Ishikawa (cell line): ENCODE results near the gene GABARAPL2.

ENCODE experiments used
- CEBPB ChIP-seq: IDR thresholded peaks from 2 replicates; pipeline ENCODE4 v1.6.1; 2012
- CREB1 ChIP-seq: IDR thresholded peaks from 2 replicates; pipeline ENCODE4 v1.6.1; 2012; ENCODE audit warnings: low read depth
- EGR1 ChIP-seq: IDR thresholded peaks from 2 replicates; pipeline ENCODE4 v1.6.1; 2012
- EP300 ChIP-seq: IDR thresholded peaks from 2 replicates; pipeline ENCODE4 v1.6.1; 2012; ENCODE audit warnings: borderline replicate concordance
- FOXM1 ChIP-seq: IDR thresholded peaks from 2 replicates; pipeline ENCODE4 v1.6.1; 2012; ENCODE audit warnings: low read depth, borderline replicate concordance
- MAX ChIP-seq: IDR thresholded peaks from 2 replicates; pipeline ENCODE4 v1.6.1; 2012
- NFIC ChIP-seq: IDR thresholded peaks from 2 replicates; pipeline ENCODE4 v1.6.1; 2012
- RAD21 ChIP-seq: IDR thresholded peaks from 2 replicates; pipeline ENCODE4 v1.6.1; 2012; ENCODE audit warnings: low read depth
- REST ChIP-seq: IDR thresholded peaks from 2 replicates; pipeline ENCODE4 v1.6.1; 2012; ENCODE audit warnings: low read depth, mild to moderate bottlenecking
- TAF1 ChIP-seq: IDR thresholded peaks from 2 replicates; pipeline ENCODE4 v1.6.1; 2012; ENCODE audit warnings: low read depth, mild to moderate bottlenecking
- TCF12 ChIP-seq: IDR thresholded peaks from 2 replicates; pipeline ENCODE4 v1.6.1; 2012; ENCODE audit warnings: low read depth
- TEAD4 ChIP-seq: IDR thresholded peaks from 2 replicates; pipeline ENCODE4 v1.6.1; 2012
- USF1 ChIP-seq: IDR thresholded peaks from 2 replicates; pipeline ENCODE4 v1.6.1; 2012
- YY1 ChIP-seq: IDR thresholded peaks from 2 replicates; pipeline ENCODE4 v1.6.1; 2012; ENCODE audit warnings: low read depth
- ZBTB7A ChIP-seq: IDR thresholded peaks from 2 replicates; pipeline ENCODE4 v1.6.1; 2012; ENCODE audit warnings: low read depth

GABARAPL2 gene

GRCh38 chr16:75527825-75528299, 38.3 kb upstream of the GABARAPL2 start:
- no peak for TF ChIP-seq EP300
- no peak for TF ChIP-seq NFIC
- no peak for TF ChIP-seq EGR1
- TF ChIP-seq TAF1 = no peak
- TF ChIP-seq REST = no peak
- TF ChIP-seq USF1 = no peak
- TF ChIP-seq CREB1 = no peak
- TF ChIP-seq TCF12 = no peak

GRCh38 chr16:75529056-75529905, 36.9 kb upstream of the GABARAPL2 start:
- no peak for TF ChIP-seq MAX
- no peak for TF ChIP-seq TAF1
- no peak for TF ChIP-seq RAD21
- no peak for TF ChIP-seq REST
- TF ChIP-seq FOXM1 = no peak
- no peak for TF ChIP-seq EGR1

- TF ChIP-seq REST (no peak), CREB1 (no peak), USF1 (no peak), TCF12 (no peak), MAX (no peak), NFIC (no peak), CEBPB (no peak), ZBTB7A (no peak), TEAD4 (no peak), EP300 (no peak), FOXM1 (no peak), TAF1 (no peak), EGR1 (no peak), YY1 (no peak), RAD21 (no peak)
These were observed 36.2 kb upstream of the GABARAPL2 start for GRCh38 chr16:75529959-75530358.

GRCh38 chr16:75532142-75532765, 33.9 kb upstream of the GABARAPL2 start:
- TF ChIP-seq EGR1 (no peak), MAX (no peak), TCF12 (no peak), ZBTB7A (no peak), RAD21 (no peak), FOXM1 (no peak), NFIC (no peak), YY1 (no peak), USF1 (no peak), CREB1 (no peak), TEAD4 (no peak), EP300 (no peak), REST (no peak), CEBPB (no peak)
